A549 (cell line): Measurements from ENCODE around the gene TMTC2. TPM values are rescaled to one million over a fixed set of nuclear protein-coding genes. Genes with fewer than 3 reads are reported as not detected.
A peak's percentile ranks its signal among the peaks of the same experiment; 100 is the strongest.

Experiments
- ATAC-seq, 2 experiments: fragments of 200-7000 bp in 1 of 2; fragments of >200 bp in 1 of 2; cut with Nextera tagmentation in 1 of 2; cut with Tn5 transposase in 1 of 2; 3 replicates each; pipeline versions ENCODE4 v1.8.0 to v1.9.1; 2018 to 2020; ENCODE audit warnings: mild to moderate bottlenecking in 1 of 2, moderate library complexity in 1 of 2
- CTCF ChIA-PET: fragments of 300-600 bp; sonication (Branson Sonifier 250); formaldehyde crosslinking; extraction: SDS; loops from one replicate; lab custom pipeline; 2021; ENCODE audit warnings: antibody characterized with exemption, inconsistent platforms; lab: Yijun Ruan, JAX
- POLR2A ChIA-PET: fragments of 350-600 bp; formaldehyde crosslinking; extraction: SDS; loops from one replicate; lab custom pipeline; 2021; ENCODE audit warnings: antibody characterized with exemption, inconsistent platforms; lab: Yijun Ruan, JAX
- DNase-seq, 2 experiments: peaks; one replicate each; pipeline versions ENCODE4 v3.0.0 to v3.0.0-alpha.2; 2011 to 2016; ENCODE audit warnings: low read depth in 1 of 2, low spot score in 1 of 2
- FAIRE-seq: peaks from 2 replicates; lab custom pipeline; 2011; peaks lifted over from hg19 to GRCh38; lab: Jason Lieb, UNC
- H3K27ac ChIP-seq, 2 experiments: fragments of >200 bp; sonication (Bioruptor Twin); formaldehyde crosslinking; 3 replicates each; pipeline ENCODE4 v1.5.1; 2016 to 2017
- H3K4me1 ChIP-seq: fragments of >200 bp; sonication (Bioruptor Twin); formaldehyde crosslinking; 3 replicates; pipeline ENCODE4 v1.6.1; 2016
- H3K4me2 ChIP-seq: fragments of >200 bp; sonication (Bioruptor Twin); formaldehyde crosslinking; 3 replicates; pipeline ENCODE4 v1.6.1; 2016
- H3K4me3 ChIP-seq: fragments of >200 bp; sonication (Bioruptor Twin); formaldehyde crosslinking; 3 replicates; pipeline ENCODE4 v1.5.1; 2016
- H3K9me3 ChIP-seq: fragments of >200 bp; sonication (Bioruptor Twin); formaldehyde crosslinking; 3 replicates; pipeline ENCODE4 v1.6.1; 2016
- ATOH8 ChIP-seq: fragments of 250-450 bp; sonication (Bioruptor Pico); IDR thresholded peaks from 2 replicates; pipeline ENCODE4 v1.5.0; 2020; ENCODE audit warnings: low read depth, mild to moderate bottlenecking, moderate library complexity
- BHLHE40 ChIP-seq: IDR thresholded peaks from 2 replicates; pipeline ENCODE4 v1.6.1; 2012; ENCODE audit warnings: low read depth, low read length, inconsistent platforms
- CEBPB ChIP-seq, 2 experiments: fragments of >200 bp in 1 of 2; sonication (Bioruptor Twin) in 1 of 2; formaldehyde crosslinking in 1 of 2; IDR thresholded peaks; 2 replicates each; pipeline ENCODE4 v1.6.1; 2012 to 2016
- CHD2 ChIP-seq: fragments of 150-350 bp; IDR thresholded peaks from 2 replicates; pipeline ENCODE4 v1.6.1; 2014; ENCODE audit warnings: low read length; ENCODE audit not compliant: partially characterized antibody
- FOXS1 ChIP-seq: fragments of 250-450 bp; sonication (Bioruptor Pico); IDR thresholded peaks from 2 replicates; pipeline ENCODE4 v1.5.0; 2020; ENCODE audit warnings: mild to moderate bottlenecking, moderate library complexity
- HES2 ChIP-seq: fragments of >200 bp; sonication (Bioruptor Twin); formaldehyde crosslinking; IDR thresholded peaks from 2 replicates; pipeline ENCODE4 v1.6.1; 2016
- HEYL ChIP-seq: fragments of 250-450 bp; sonication (Bioruptor Pico); IDR thresholded peaks from 2 replicates; pipeline ENCODE4 v1.8.0; 2021; ENCODE audit warnings: mild to moderate bottlenecking, moderate library complexity
- HOXB5 ChIP-seq: fragments of 250-450 bp; sonication (Bioruptor Pico); IDR thresholded peaks from 2 replicates; pipeline ENCODE4 v1.5.0; 2020; ENCODE audit warnings: mild to moderate bottlenecking, moderate library complexity
- JUN ChIP-seq, 2 experiments: fragments of >200 bp; sonication (Bioruptor Twin); formaldehyde crosslinking; IDR thresholded peaks; 2 replicates in 1 of 2; 3 replicates in 1 of 2; pipeline ENCODE4 v1.6.1; 2016 to 2017
- JUNB ChIP-seq: fragments of >200 bp; sonication (Bioruptor Twin); formaldehyde crosslinking; IDR thresholded peaks from 2 replicates; pipeline ENCODE4 v1.6.1; 2016
- KDM1A ChIP-seq: fragments of 200-600 bp; sonication (generic); IDR thresholded peaks from 2 replicates; pipeline ENCODE4 v1.6.1; 2016; ENCODE audit warnings: low read depth, mild to moderate bottlenecking
- MAFK ChIP-seq: fragments of 450-650 bp; IDR thresholded peaks from 2 replicates; pipeline ENCODE4 v1.6.1; 2014; ENCODE audit not compliant: partially characterized antibody
- MAZ ChIP-seq: fragments of 150-350 bp; IDR thresholded peaks from 2 replicates; pipeline ENCODE4 v1.6.1; 2014; ENCODE audit warnings: antibody characterized with exemption, low read depth, low read length, borderline replicate concordance
- MYC ChIP-seq: IDR thresholded peaks from 2 replicates; pipeline ENCODE4 v1.6.1; 2012; ENCODE audit warnings: mild to moderate bottlenecking, inconsistent platforms, low read length, improper control_type of control experiment, borderline replicate concordance
- POLR2A ChIP-seq: IDR thresholded peaks from 2 replicates; pipeline ENCODE4 v1.6.1; 2012; ENCODE audit warnings: mild to moderate bottlenecking, low read length
- POLR2AphosphoS2 ChIP-seq: conservative IDR thresholded peaks from 2 replicates; pipeline ENCODE4 v1.6.1; 2012; ENCODE audit warnings: low read length, improper control_type of control experiment, inconsistent platforms
- RCOR1 ChIP-seq: fragments of 150-350 bp; IDR thresholded peaks from 2 replicates; pipeline ENCODE4 v1.6.1; 2014; ENCODE audit warnings: antibody characterized with exemption, low read length, low read depth
- SMC3 ChIP-seq: fragments of >200 bp; sonication (Bioruptor Twin); formaldehyde crosslinking; IDR thresholded peaks from 3 replicates; pipeline ENCODE4 v1.6.1; 2018; ENCODE audit warnings: inconsistent platforms
- ZC3H11A ChIP-seq: fragments of 450-650 bp; IDR thresholded peaks from 2 replicates; pipeline ENCODE4 v1.6.1; 2014; ENCODE audit warnings: antibody characterized with exemption, mild to moderate bottlenecking
- ZFP36 ChIP-seq: fragments of 450-650 bp; IDR thresholded peaks from 2 replicates; pipeline ENCODE4 v1.6.1; 2014; ENCODE audit warnings: borderline replicate concordance; ENCODE audit not compliant: partially characterized antibody
- whole genome bisulfite sequencing: methylation state at CpG from one replicate; pipeline ENCODE4 v1.1.6; 2017; ENCODE audit errors: missing lambda C conversion rate; 5-methylcytosine and 5-hydroxymethylcytosine counted together
- polyA plus RNA-seq, 4 experiments: library from polyadenylated mRNA; depleted of rRNA in 3 of 4; stranded (reverse); fragments of >200 nt; fragmentation: RNase III in 1 of 4; extraction: RNeasy Plus Mini Kit Qiagen cat#74134 plus additional on column Dnase treatment in 1 of 4; gene quantifications; 2 replicates in 3 of 4; 3 replicates in 1 of 4; pipeline ENCODE4 v1.2.3, GENCODE V29; 2011 to 2017
- TF ChIP-seq, protein P1 (sequence below): IDR thresholded peaks from 2 replicates; pipeline ENCODE4 v1.6.1; 2012
- TF ChIP-seq, protein P2 (sequence below): IDR thresholded peaks from 2 replicates; pipeline ENCODE4 v1.6.1; 2012; ENCODE audit warnings: low read depth, borderline replicate concordance
- TF ChIP-seq, protein P3 (sequence below): fragments of >200 bp; sonication (Bioruptor Twin); formaldehyde crosslinking; IDR thresholded peaks from 3 replicates; pipeline ENCODE4 v1.6.1; 2016
- TF ChIP-seq, protein P4 (sequence below): fragments of 200-600 bp; sonication (generic); IDR thresholded peaks from 2 replicates; pipeline ENCODE4 v1.6.1; 2016; ENCODE audit warnings: antibody characterized with exemption, mild to moderate bottlenecking, moderate library complexity

The TMTC2 gene
- polyA plus RNA-seq, 2 of the 4 experiments (the other 2 are of a cell fraction): 1.8 to 5.3 TPM

GRCh38 chr12:82687021-82688011 lies 610 bp downstream of the TMTC2 start:
- no peaks in the 10 kb centered on the region for H3K9me3 ChIP-seq
- peak overlapping the region; percentile 73 to 92 for H3K27ac ChIP-seq
- peaks cover 18% of the 10 kb centered on the region for H3K4me1 ChIP-seq
- H3K4me2 ChIP-seq: peak overlapping the region; percentile 85
- TF ChIP-seq, protein P1, sequence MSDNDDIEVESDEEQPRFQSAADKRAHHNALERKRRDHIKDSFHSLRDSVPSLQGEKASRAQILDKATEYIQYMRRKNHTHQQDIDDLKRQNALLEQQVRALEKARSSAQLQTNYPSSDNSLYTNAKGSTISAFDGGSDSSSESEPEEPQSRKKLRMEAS: peak; percentile 48
- TF ChIP-seq FOXS1 (CRISPR knock-in tag): no peak
- TF ChIP-seq, protein P2, sequence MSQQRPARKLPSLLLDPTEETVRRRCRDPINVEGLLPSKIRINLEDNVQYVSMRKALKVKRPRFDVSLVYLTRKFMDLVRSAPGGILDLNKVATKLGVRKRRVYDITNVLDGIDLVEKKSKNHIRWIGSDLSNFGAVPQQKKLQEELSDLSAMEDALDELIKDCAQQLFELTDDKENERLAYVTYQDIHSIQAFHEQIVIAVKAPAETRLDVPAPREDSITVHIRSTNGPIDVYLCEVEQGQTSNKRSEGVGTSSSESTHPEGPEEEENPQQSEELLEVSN: peak; percentile 58; the same call in 1 of the 2 replicates
- TF ChIP-seq, protein P3, sequence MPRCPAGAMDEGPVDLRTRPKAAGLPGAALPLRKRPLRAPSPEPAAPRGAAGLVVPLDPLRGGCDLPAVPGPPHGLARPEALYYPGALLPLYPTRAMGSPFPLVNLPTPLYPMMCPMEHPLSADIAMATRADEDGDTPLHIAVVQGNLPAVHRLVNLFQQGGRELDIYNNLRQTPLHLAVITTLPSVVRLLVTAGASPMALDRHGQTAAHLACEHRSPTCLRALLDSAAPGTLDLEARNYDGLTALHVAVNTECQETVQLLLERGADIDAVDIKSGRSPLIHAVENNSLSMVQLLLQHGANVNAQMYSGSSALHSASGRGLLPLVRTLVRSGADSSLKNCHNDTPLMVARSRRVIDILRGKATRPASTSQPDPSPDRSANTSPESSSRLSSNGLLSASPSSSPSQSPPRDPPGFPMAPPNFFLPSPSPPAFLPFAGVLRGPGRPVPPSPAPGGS: peak; percentile 32; the same call in 1 of the 3 replicates
- TF ChIP-seq JUN (IDR thresholded peaks at IDR 0.05): peak in 1 of 2 experiments; percentile 27; a peak in 1 of 5 replicates
- DNase-seq (peak; percentile 50 to 54), ATAC-seq (peak; percentile 76 to 81), FAIRE-seq (no peak)
- 1% methylated on average over 54 of the region's 75 CpGs for WGBS
- POLR2A ChIA-PET: interaction anchor here (1.4 to 1.7 kb wide), 2 partner anchors 329 to 1709 kb away, joined by 4 to 7 read pairs; partner anchors contain the start of genes CCDC59 and METTL25
- CTCF ChIA-PET: interaction anchor here (0.5 to 3.7 kb wide), 13 partner anchors 9 to 1815 kb away, joined by 3 to 23 read pairs (median 7); partner anchors contain the start of genes CCDC59 and METTL25
- peak overlapping the region; percentile 85 for H3K4me3 ChIP-seq

DNA sequence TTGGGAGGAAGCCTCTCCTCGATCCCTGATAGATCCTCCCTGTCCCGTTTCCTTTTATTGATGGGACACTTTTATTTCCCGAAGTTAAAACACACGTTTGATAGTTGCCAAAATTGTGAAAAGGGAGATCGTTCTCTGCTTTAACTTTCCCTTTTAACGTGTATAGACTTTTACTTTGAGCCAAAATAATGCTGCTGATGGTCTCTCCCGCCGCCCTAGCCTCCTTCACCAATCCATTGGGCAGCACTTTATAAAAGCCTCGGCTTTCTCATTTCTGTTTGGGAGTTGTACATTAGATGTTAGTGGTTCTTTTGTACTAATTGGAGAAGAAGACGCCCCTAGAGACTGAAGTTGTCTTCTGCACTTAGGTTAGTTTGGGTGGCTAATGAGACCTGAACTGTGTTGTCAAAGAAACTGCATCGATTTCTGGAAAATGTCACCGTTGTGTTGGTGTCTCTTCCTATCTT lies 1.4 kb downstream of the TMTC2 start:
- Histone ChIP-seq H3K4me2 (peak overlapping the region; percentile 85), H3K4me3 (peak overlapping the region; percentile 85), H3K9me3 (no peaks in the 10 kb centered on the region), H3K4me1 (peaks cover 10% of the 10 kb centered on the region), H3K27ac (peak overlapping the region; percentile 73 to 92; a peak in 5 of 6 replicates)
- ATAC-seq (no peak), FAIRE-seq (no peak), DNase-seq (peak; percentile 14 to 20)
- TF ChIP-seq MAFK: no peak
- no peak for TF ChIP-seq SMC3
- no peak for TF ChIP-seq ZC3H11A
- TF ChIP-seq, protein P1: no peak
- TF ChIP-seq ATOH8: no peak
- TF ChIP-seq HES2: no peak
- TF ChIP-seq, protein P4, sequence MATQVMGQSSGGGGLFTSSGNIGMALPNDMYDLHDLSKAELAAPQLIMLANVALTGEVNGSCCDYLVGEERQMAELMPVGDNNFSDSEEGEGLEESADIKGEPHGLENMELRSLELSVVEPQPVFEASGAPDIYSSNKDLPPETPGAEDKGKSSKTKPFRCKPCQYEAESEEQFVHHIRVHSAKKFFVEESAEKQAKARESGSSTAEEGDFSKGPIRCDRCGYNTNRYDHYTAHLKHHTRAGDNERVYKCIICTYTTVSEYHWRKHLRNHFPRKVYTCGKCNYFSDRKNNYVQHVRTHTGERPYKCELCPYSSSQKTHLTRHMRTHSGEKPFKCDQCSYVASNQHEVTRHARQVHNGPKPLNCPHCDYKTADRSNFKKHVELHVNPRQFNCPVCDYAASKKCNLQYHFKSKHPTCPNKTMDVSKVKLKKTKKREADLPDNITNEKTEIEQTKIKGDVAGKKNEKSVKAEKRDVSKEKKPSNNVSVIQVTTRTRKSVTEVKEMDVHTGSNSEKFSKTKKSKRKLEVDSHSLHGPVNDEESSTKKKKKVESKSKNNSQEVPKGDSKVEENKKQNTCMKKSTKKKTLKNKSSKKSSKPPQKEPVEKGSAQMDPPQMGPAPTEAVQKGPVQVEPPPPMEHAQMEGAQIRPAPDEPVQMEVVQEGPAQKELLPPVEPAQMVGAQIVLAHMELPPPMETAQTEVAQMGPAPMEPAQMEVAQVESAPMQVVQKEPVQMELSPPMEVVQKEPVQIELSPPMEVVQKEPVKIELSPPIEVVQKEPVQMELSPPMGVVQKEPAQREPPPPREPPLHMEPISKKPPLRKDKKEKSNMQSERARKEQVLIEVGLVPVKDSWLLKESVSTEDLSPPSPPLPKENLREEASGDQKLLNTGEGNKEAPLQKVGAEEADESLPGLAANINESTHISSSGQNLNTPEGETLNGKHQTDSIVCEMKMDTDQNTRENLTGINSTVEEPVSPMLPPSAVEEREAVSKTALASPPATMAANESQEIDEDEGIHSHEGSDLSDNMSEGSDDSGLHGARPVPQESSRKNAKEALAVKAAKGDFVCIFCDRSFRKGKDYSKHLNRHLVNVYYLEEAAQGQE: no peak
- no peak for TF ChIP-seq ZFP36
- TF ChIP-seq POLR2A: no peak
- TF ChIP-seq HEYL (CRISPR knock-in tag): no peak
- TF ChIP-seq POLR2AphosphoS2: no peak
- no peak for TF ChIP-seq RCOR1
- no peak for TF ChIP-seq JUNB
- no peak for TF ChIP-seq CEBPB (IDR thresholded peaks at IDR 0.05)
- TF ChIP-seq MAZ: no peak
- no peak for TF ChIP-seq KDM1A
- TF ChIP-seq MYC: no peak
- no peak for TF ChIP-seq BHLHE40
- no peak for TF ChIP-seq HOXB5
- no peak for TF ChIP-seq CHD2
- ChIA-PET CTCF (no interaction called here), POLR2A (no interaction called here)
- 21% methylated on average over 12 of the region's 12 CpGs for WGBS
